Measurements from ENCODE around the gene SNRPD1. TPM values are rescaled to one million over a fixed set of nuclear protein-coding genes. Genes with fewer than 3 reads are reported as not detected.

The SNRPD1 gene
- total and polyA plus RNA-seq, 9 of the 15 experiments (the other 6 are each of a cell fraction or from before 2014, with no cell fraction given): 186 to 1,063 (median 313) TPM

DNA sequence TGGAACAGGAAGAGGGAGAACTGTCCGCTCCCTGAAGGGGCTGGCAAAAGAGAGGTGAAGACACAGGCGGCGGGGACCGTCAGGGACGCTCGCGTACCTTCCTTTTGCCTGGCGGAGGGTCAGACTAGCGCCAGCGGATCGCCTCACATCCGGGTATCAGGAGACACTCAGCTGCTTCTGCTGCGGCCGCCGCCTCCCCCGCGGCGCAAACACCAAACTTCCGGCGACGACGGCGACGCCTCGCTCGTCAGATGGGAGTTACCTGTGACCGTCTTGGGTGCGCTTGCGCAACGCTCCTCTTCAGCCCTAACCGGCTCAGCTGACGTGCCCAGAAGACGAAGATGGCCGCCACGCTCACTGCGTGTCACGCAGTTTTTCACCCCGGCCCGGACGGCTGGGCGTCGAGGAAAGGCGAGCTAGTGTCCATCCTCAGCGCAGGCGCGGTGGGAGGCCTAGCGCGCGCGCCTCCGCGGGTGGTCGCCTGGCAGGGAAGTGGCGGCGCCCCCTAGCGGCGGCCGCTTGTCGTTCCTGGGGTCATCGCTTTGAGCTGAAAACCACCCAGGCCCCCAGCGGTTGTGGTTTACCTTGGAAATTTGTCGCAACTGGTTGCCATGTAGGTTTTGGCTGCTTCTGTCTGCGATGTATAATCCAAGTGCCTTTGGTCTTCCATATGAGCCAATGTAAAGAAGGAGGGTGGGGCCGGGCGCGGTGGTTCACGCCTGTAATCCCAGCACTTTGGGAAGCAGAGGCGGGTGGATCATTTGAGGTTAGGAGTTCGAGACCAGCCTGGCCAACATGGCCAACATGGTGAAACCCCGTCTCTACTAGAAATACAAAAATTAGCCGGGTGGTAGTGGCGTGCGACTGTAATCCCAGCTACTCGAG lies 11.3 kb upstream of the SNRPD1 start, which contains the start of gene ESCO1 (continued):
- TF ChIP-seq, protein P1, sequence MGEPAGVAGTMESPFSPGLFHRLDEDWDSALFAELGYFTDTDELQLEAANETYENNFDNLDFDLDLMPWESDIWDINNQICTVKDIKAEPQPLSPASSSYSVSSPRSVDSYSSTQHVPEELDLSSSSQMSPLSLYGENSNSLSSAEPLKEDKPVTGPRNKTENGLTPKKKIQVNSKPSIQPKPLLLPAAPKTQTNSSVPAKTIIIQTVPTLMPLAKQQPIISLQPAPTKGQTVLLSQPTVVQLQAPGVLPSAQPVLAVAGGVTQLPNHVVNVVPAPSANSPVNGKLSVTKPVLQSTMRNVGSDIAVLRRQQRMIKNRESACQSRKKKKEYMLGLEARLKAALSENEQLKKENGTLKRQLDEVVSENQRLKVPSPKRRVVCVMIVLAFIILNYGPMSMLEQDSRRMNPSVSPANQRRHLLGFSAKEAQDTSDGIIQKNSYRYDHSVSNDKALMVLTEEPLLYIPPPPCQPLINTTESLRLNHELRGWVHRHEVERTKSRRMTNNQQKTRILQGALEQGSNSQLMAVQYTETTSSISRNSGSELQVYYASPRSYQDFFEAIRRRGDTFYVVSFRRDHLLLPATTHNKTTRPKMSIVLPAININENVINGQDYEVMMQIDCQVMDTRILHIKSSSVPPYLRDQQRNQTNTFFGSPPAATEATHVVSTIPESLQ (CRISPR knock-in tag; IDR thresholded peaks at IDR 0.05): no peak
- no peak for TF ChIP-seq ZFP1 (CRISPR knock-in tag; IDR thresholded peaks at IDR 0.05)
- TF ChIP-seq BHLHE40 (IDR thresholded peaks at IDR 0.05; ENCODE audit: low read length): peak; percentile 46
- TF ChIP-seq ZFPM2 (CRISPR knock-in tag; IDR thresholded peaks at IDR 0.05): no peak
- TF ChIP-seq CHD1 (IDR thresholded peaks at IDR 0.05; ENCODE audit: low read length): no peak
- peak; percentile 95 for TF ChIP-seq SETDB1 (IDR thresholded peaks at IDR 0.05; ENCODE audit: low read length)
- peak; percentile 79 for TF ChIP-seq KLF16 (IDR thresholded peaks at IDR 0.05)
- no peak for TF ChIP-seq SMARCA4 (IDR thresholded peaks at IDR 0.05)
- no peak for TF ChIP-seq KAT2B (IDR thresholded peaks at IDR 0.05; ENCODE audit: low read depth, low read length)
- no peak for TF ChIP-seq FOXJ3 (CRISPR knock-in tag; IDR thresholded peaks at IDR 0.05)
- TF ChIP-seq, protein P2, sequence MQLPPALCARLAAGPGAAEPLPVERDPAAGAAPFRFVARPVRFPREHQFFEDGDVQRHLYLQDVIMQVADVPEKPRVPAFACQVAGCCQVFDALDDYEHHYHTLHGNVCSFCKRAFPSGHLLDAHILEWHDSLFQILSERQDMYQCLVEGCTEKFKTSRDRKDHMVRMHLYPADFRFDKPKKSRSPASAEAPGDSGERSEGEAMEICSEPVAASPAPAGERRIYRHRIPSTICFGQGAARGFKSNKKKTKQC (CRISPR knock-in tag; IDR thresholded peaks at IDR 0.05): peak; percentile 75
- peak; percentile 1; the same call in 1 of the 2 replicates for TF ChIP-seq MAFK (IDR thresholded peaks at IDR 0.05; ENCODE audit: low read length)
- TF ChIP-seq NBN (IDR thresholded peaks at IDR 0.05; ENCODE audit: low read depth): peak; percentile 47
- 0 out of 2 replicates have a peak, but pooled peaks have one; percentile 10 for TF ChIP-seq CBFA2T2 (conservative IDR thresholded peaks at IDR 0.05)
- TF ChIP-seq TBP (optimal IDR thresholded peaks at IDR 0.05; ENCODE audit: low read depth, low read length): peak; percentile 59
- TF ChIP-seq, protein P3, sequence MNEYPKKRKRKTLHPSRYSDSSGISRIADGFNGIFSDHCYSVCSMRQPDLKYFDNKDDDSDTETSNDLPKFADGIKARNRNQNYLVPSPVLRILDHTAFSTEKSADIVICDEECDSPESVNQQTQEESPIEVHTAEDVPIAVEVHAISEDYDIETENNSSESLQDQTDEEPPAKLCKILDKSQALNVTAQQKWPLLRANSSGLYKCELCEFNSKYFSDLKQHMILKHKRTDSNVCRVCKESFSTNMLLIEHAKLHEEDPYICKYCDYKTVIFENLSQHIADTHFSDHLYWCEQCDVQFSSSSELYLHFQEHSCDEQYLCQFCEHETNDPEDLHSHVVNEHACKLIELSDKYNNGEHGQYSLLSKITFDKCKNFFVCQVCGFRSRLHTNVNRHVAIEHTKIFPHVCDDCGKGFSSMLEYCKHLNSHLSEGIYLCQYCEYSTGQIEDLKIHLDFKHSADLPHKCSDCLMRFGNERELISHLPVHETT (CRISPR knock-in tag; conservative IDR thresholded peaks at IDR 0.05 in 1 of 2, IDR thresholded peaks at IDR 0.05 in 1 of 2): peak in 1 of 2 experiments; percentile 74; a peak in 2 of 4 replicates
- TF ChIP-seq ESRRA (IDR thresholded peaks at IDR 0.05; ENCODE audit: borderline replicate concordance, low read depth): peak; percentile 85; the same call in 1 of the 2 replicates
- no peak for TF ChIP-seq NR3C1 (CRISPR knock-in tag; IDR thresholded peaks at IDR 0.05)
- TF ChIP-seq ZC3H4 (CRISPR knock-in tag; IDR thresholded peaks at IDR 0.05; ENCODE audit: borderline replicate concordance): peak; percentile 14; the same call in 1 of the 2 replicates
- no peak for TF ChIP-seq ASH1L (IDR thresholded peaks at IDR 0.05; ENCODE audit: borderline replicate concordance, low read depth, partially characterized antibody)
- 0 out of 2 replicates have a peak, but pooled peaks have one; percentile 6 for TF ChIP-seq DIDO1 (tag; IDR thresholded peaks at IDR 0.05; ENCODE audit: low read depth)
- TF ChIP-seq, protein P4, sequence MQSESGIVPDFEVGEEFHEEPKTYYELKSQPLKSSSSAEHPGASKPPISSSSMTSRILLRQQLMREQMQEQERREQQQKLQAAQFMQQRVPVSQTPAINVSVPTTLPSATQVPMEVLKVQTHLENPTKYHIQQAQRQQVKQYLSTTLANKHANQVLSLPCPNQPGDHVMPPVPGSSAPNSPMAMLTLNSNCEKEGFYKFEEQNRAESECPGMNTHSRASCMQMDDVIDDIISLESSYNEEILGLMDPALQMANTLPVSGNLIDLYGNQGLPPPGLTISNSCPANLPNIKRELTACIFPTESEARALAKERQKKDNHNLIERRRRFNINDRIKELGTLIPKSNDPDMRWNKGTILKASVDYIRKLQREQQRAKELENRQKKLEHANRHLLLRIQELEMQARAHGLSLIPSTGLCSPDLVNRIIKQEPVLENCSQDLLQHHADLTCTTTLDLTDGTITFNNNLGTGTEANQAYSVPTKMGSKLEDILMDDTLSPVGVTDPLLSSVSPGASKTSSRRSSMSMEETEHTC (IDR thresholded peaks at IDR 0.05): 0 out of 2 replicates have a peak, but pooled peaks have one; percentile 37

Data from K562 (cell line).